ENCODE measurements around the gene CYP4F8. TPM values are rescaled to one million over a fixed set of nuclear protein-coding genes. Genes with fewer than 3 reads are reported as not detected.
"Not testable (repeated sequence)": the region's sequence is repeated elsewhere in the genome, so short reads cannot be mapped to it uniquely, and the experiment has no call there.

Gene CYP4F8
- total RNA-seq, 3 donors from 2014 or later: not detected

DNA sequence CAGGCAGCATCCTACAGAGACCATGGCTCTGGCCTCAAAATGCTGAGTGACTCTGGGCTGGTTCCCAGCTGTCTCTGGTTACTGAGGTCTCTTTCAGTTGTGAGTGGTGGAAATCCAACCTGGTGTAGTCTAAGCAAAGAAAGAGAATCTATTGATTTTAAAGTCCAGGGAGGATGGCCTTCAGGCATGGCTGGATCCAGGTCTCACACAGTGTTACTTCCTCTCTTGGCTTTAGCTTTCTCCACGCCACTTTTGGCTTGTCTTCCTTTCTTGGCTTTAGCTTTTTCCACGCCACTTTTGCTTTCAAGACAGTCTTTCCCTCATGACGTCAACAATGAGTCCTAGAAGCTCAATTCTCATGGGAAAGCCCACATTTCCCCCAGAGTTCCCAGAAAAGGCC lies 29.8 kb downstream of the CYP4F8 start:
- Mint-ChIP-seq H3K4me3 (no peak overlapping the region), H3K36me3 (ENCODE audit: insufficient read depth) (no peaks in the 10 kb centered on the region), H3K27me3 (ENCODE audit: low read depth) (peaks cover 6% of the 10 kb centered on the region), H3K9me3 (no peaks in the 10 kb centered on the region), H3K4me1 (ENCODE audit: low read depth) (peaks cover 3% of the 10 kb centered on the region)
- ATAC-seq: no peak
- DNase-seq: no peak

DNA sequence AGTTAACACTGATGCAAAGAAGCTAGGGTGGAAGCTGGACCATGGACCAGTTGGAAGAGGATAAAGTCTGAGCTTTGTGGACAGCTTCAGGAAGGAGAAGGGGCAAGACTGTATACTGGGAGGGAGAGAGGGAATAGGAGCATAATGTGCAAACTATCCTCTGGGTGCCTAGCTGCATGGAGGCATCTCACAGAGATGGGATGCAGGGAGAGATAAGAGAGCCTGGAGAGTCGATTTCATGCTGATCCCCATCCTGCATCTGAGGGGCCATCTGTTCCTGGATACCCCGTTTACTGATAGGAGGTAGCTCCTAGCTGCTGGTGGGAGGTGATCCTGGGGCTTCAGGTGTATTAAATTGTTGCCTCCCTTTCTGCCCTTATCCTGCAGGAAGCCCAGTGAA lies 34.5 kb downstream of the CYP4F8 start:
- Mint-ChIP-seq H3K9me3 (no peaks in the 10 kb centered on the region), H3K4me1 (ENCODE audit: low read depth) (no peaks in the 10 kb centered on the region), H3K4me3 (no peak overlapping the region), H3K27me3 (ENCODE audit: low read depth) (peaks cover 14% of the 10 kb centered on the region), H3K36me3 (ENCODE audit: insufficient read depth) (no peaks in the 10 kb centered on the region)
- DNase-seq: no peak
- ATAC-seq: no peak

GRCh38 chr19:15650123-15650522 lies 35.1 kb downstream of the CYP4F8 start:
- DNase-seq; H3K4me1 Mint-ChIP-seq (ENCODE audit: low read depth); H3K36me3 Mint-ChIP-seq (ENCODE audit: insufficient read depth); ATAC-seq; H3K4me3 Mint-ChIP-seq; H3K9me3 Mint-ChIP-seq: not testable (repeated sequence)
- H3K27me3 Mint-ChIP-seq (ENCODE audit: low read depth): peaks cover 19% of the 10 kb centered on the region

DNA sequence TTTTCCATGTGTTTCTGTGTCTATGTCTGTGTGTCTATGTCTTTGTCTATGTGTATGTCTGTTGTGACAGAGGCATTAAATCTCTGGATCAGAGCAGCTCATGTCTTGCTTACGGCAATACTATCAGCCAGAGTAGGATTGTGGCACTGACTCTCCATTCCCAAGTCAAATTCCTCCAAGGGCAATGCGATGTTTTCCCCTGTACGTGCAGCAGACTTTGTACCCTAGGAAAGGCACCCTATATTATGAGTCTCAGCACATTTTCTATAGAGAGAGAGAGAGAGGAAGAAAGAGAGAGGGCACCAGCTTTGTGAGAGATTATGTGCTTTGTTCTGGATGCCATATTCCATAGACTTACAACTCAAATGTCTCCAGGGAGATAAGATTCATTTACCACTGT lies 36.8 kb downstream of the CYP4F8 start:
- peaks cover 23% of the 10 kb centered on the region for H3K27me3 Mint-ChIP-seq (ENCODE audit: low read depth)
- no peaks in the 10 kb centered on the region for H3K36me3 Mint-ChIP-seq (ENCODE audit: insufficient read depth)
- no peak for DNase-seq
- ATAC-seq: no peak
- no peak overlapping the region for H3K4me3 Mint-ChIP-seq
- no peaks in the 10 kb centered on the region for H3K9me3 Mint-ChIP-seq
- H3K4me1 Mint-ChIP-seq (ENCODE audit: low read depth): no peaks in the 10 kb centered on the region

GRCh38 chr19:15652559-15653278 lies 37.7 kb downstream of the CYP4F8 start:
- Mint-ChIP-seq H3K4me3 (no peak overlapping the region), H3K36me3 (ENCODE audit: insufficient read depth) (no peaks in the 10 kb centered on the region), H3K9me3 (no peaks in the 10 kb centered on the region), H3K4me1 (ENCODE audit: low read depth) (no peaks in the 10 kb centered on the region), H3K27me3 (ENCODE audit: low read depth) (peaks cover 24% of the 10 kb centered on the region)
- ATAC-seq (no peak), DNase-seq (no peak)

DNA sequence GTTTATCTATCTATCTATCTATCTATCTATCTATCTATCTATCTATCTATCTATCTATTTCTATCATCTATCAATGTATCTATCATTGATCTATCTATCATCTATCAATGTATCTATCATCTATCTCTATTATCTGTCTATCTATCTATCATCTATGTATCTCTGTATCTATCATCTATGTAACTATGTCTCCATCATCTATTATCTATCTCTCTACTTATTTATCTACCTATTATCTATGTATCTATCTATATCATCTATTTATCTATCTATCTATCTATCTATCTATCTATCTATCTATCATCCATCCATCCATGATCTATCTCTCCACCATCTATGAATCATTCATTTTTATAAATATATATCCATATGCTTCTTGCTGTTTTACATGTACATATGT lies 41.4 kb downstream of the CYP4F8 start:
- H3K9me3 Mint-ChIP-seq: no peaks in the 10 kb centered on the region
- no peaks in the 10 kb centered on the region for H3K4me1 Mint-ChIP-seq (ENCODE audit: low read depth)
- H3K4me3 Mint-ChIP-seq: no peak overlapping the region
- ATAC-seq (no peak), DNase-seq (no peak)
- no peaks in the 10 kb centered on the region for H3K36me3 Mint-ChIP-seq (ENCODE audit: insufficient read depth)
- peaks cover 40% of the 10 kb centered on the region for H3K27me3 Mint-ChIP-seq (ENCODE audit: low read depth)

- H3K4me3 Mint-ChIP-seq: no peak overlapping the region
- no peaks in the 10 kb centered on the region for H3K4me1 Mint-ChIP-seq (ENCODE audit: low read depth)
- H3K9me3 Mint-ChIP-seq: no peaks in the 10 kb centered on the region
- H3K36me3 Mint-ChIP-seq (ENCODE audit: insufficient read depth): no peaks in the 10 kb centered on the region
- DNase-seq: no peak
- peaks cover 15% of the 10 kb centered on the region for H3K27me3 Mint-ChIP-seq (ENCODE audit: low read depth)
- no peak for ATAC-seq
Observed at GRCh38 chr19:15663247-15663646, 48.2 kb downstream of the CYP4F8 start.

DNA sequence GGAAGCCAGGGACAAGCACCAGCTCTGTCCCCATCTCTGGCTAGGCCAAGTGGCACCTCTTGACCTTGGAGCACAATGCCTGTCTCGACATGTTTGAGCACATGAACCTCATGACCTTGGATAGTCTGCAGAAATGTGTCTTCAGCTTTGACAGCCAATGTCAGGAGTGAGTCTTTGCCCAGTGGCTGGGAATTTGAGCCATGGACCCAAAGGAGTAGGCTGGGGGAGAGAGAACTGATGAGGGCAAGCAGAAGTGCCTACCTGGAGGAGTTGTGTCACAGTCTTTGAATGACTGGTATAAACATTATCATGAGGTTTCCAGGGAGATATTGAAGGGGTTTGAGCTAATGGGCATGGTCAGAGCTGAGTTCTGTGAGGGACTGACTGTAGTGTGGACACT lies 51.2 kb downstream of the CYP4F8 start:
- no peaks in the 10 kb centered on the region for H3K9me3 Mint-ChIP-seq
- H3K4me3 Mint-ChIP-seq: no peak overlapping the region
- H3K4me1 Mint-ChIP-seq (ENCODE audit: low read depth): no peaks in the 10 kb centered on the region
- no peak for DNase-seq
- ATAC-seq: no peak
- H3K36me3 Mint-ChIP-seq (ENCODE audit: insufficient read depth): no peaks in the 10 kb centered on the region
- peaks cover 4% of the 10 kb centered on the region for H3K27me3 Mint-ChIP-seq (ENCODE audit: low read depth)

- Mint-ChIP-seq H3K36me3 (ENCODE audit: insufficient read depth) (no peaks in the 10 kb centered on the region), H3K9me3 (no peaks in the 10 kb centered on the region), H3K4me3 (no peak overlapping the region), H3K4me1 (ENCODE audit: low read depth) (no peaks in the 10 kb centered on the region), H3K27me3 (ENCODE audit: low read depth) (peaks cover 4% of the 10 kb centered on the region)
- DNase-seq: no peak
- no peak for ATAC-seq
Observed at GRCh38 chr19:15666883-15667282, 51.9 kb downstream of the CYP4F8 start.

- H3K36me3 Mint-ChIP-seq (ENCODE audit: insufficient read depth): no peaks in the 10 kb centered on the region
- DNase-seq (no peak), ATAC-seq (no peak)
- H3K4me1 Mint-ChIP-seq (ENCODE audit: low read depth): peaks cover 14% of the 10 kb centered on the region
- no peak overlapping the region for H3K4me3 Mint-ChIP-seq
- no peaks in the 10 kb centered on the region for H3K27me3 Mint-ChIP-seq (ENCODE audit: low read depth)
- H3K9me3 Mint-ChIP-seq: no peaks in the 10 kb centered on the region
Observed at GRCh38 chr19:15669440-15669839, 54.4 kb downstream of the CYP4F8 start.

DNA sequence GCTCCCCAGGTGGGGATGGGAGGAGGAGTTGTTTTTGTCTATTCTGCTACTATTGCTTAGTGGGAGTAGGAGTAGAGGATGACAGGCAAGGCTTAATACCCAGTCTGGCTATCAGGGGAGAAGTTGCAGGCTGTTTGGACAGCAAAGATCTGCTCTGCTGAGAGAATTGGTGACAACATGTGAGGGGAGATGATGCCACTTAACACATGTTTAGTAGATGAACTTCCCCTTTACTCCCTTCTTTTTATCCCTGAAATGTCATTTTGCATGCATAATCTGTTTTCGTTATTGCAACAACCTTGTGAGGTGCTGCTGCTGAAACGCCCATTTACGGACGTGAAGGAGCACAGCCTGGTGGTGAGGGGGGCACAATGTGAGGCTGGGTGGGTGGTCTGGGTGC lies 54.9 kb downstream of the CYP4F8 start:
- Mint-ChIP-seq H3K4me3 (no peak overlapping the region), H3K9me3 (no peaks in the 10 kb centered on the region), H3K27me3 (ENCODE audit: low read depth) (no peaks in the 10 kb centered on the region), H3K36me3 (ENCODE audit: insufficient read depth) (no peaks in the 10 kb centered on the region), H3K4me1 (ENCODE audit: low read depth) (peaks cover 16% of the 10 kb centered on the region)
- DNase-seq: no peak
- no peak for ATAC-seq

GRCh38 chr19:15671237-15671821 lies 56.3 kb downstream of the CYP4F8 start:
- no peak for DNase-seq
- no peak overlapping the region for H3K4me3 Mint-ChIP-seq
- H3K4me1 Mint-ChIP-seq (ENCODE audit: low read depth): peaks cover 16% of the 10 kb centered on the region
- no peak for ATAC-seq
- H3K36me3 Mint-ChIP-seq (ENCODE audit: insufficient read depth): no peaks in the 10 kb centered on the region
- H3K27me3 Mint-ChIP-seq (ENCODE audit: low read depth): no peaks in the 10 kb centered on the region
- no peaks in the 10 kb centered on the region for H3K9me3 Mint-ChIP-seq

DNA sequence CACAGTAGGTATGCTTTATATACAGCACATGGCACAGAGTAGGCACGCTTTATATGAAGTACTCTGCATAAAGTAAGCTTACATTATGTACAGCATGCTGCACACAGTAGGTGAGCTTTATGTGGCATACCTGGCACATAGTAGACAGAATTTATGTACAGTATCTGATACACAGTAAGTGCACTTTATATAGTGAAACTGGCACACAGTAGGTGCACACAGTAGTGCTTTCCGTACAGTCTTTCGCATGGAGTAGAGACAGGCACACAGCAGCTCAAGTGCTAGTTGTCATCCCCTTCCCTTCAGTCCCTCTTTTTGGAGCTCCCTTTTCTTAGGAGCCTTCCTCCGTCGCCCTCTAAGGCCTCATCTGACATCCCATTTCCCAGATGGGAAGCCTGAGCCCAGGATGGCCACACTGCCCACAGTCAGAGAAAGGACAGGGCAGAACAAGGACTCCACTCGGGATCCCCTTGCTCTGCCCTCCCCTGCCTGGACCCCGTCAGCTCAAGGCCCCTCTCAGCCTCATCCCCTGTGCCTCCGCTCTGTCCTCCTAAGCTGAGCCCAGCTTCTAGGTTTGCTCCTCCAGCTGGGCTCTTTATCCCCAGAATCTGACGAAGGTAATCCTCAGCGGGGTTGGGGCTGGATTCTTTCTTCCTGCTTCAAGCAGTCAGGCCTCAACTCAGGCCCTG lies 57.0 kb downstream of the CYP4F8 start:
- Mint-ChIP-seq H3K9me3 (no peaks in the 10 kb centered on the region), H3K4me3 (no peak overlapping the region), H3K4me1 (ENCODE audit: low read depth) (peaks cover 16% of the 10 kb centered on the region), H3K36me3 (ENCODE audit: insufficient read depth) (no peaks in the 10 kb centered on the region), H3K27me3 (ENCODE audit: low read depth) (no peaks in the 10 kb centered on the region)
- ATAC-seq (no peak), DNase-seq (no peak)

DNA sequence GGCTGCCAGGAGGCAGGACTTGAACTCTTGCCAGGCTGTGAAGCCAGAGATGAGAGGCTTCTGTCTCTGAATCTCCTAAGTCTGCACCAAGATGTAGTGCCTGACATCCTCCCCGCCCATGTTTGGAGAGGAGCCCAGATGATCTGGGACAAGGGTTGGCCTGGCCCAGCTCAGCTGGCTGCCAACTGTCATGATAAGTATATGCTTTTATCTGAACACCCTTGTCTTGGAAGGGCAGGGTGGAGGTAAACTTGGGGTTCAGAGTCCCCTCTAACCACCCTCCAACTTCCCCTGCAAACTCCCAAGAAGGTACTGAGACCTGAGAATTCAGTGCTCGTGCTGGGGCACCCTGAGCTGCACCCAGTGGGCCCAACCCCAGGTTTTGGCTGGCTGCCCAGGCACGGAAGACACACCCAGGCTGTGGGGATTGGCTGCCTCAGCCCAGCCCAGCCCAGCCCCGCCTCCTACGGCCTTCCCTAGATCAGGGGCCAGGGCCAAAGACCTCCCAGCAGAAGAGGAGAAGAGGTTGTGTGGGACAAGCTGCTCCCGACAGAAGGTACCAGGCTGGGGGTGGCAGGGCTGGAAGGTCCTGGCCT lies 57.7 kb downstream of the CYP4F8 start, which contains the start of gene CYP4F12:
TSS of gene CYP4F12 (plus strand) at position 508 of the 596 bp plus-strand sequence. CDS start 443 bp downstream, outside the sequence.
- H3K9me3 Mint-ChIP-seq: no peaks in the 10 kb centered on the region
- ATAC-seq: peak in 1 of 2 donors; percentile 42
- no peaks in the 10 kb centered on the region for H3K27me3 Mint-ChIP-seq (ENCODE audit: low read depth)
- H3K36me3 Mint-ChIP-seq (ENCODE audit: insufficient read depth): no peaks in the 10 kb centered on the region
- H3K4me3 Mint-ChIP-seq: no peak within 1 kb of the TSS
- peaks cover 16% of the 10 kb centered on the region for H3K4me1 Mint-ChIP-seq (ENCODE audit: low read depth)
- no peak for DNase-seq
